HUES48 (cell line): ENCODE data around the gene SLC2A11.
A peak's percentile ranks its signal among the peaks of the same experiment; 100 is the strongest.

Experiments
- H3K27ac ChIP-seq: one replicate; pipeline ENCODE4 v1.7.0; 2013; ENCODE audit warnings: low read depth, low read length, inconsistent platforms
- H3K27me3 ChIP-seq: 2 replicates; pipeline ENCODE4 v1.6.1; 2013; ENCODE audit warnings: mild to moderate bottlenecking, low read length; ENCODE audit not compliant: control insufficient read depth, insufficient read depth
- H3K36me3 ChIP-seq: 2 replicates; pipeline ENCODE4 v1.6.1; 2013; ENCODE audit warnings: low read length; ENCODE audit not compliant: control insufficient read depth, insufficient read depth
- H3K4me1 ChIP-seq: 2 replicates; pipeline ENCODE4 v1.6.1; 2013; ENCODE audit warnings: mild to moderate bottlenecking, low read length; ENCODE audit not compliant: control insufficient read depth, insufficient read depth
- H3K4me3 ChIP-seq: 2 replicates; pipeline ENCODE4 v1.5.1; 2013; ENCODE audit warnings: mild to moderate bottlenecking, low read depth, low read length
- H3K9ac ChIP-seq: 2 replicates; pipeline ENCODE4 v1.6.1; 2013; ENCODE audit warnings: mild to moderate bottlenecking, low read depth, low read length, moderate library complexity
- H3K9me3 ChIP-seq: 2 replicates; pipeline ENCODE4 v1.6.1; 2013; ENCODE audit warnings: low read length; ENCODE audit not compliant: control insufficient read depth, insufficient read depth

The SLC2A11 gene, protein sequence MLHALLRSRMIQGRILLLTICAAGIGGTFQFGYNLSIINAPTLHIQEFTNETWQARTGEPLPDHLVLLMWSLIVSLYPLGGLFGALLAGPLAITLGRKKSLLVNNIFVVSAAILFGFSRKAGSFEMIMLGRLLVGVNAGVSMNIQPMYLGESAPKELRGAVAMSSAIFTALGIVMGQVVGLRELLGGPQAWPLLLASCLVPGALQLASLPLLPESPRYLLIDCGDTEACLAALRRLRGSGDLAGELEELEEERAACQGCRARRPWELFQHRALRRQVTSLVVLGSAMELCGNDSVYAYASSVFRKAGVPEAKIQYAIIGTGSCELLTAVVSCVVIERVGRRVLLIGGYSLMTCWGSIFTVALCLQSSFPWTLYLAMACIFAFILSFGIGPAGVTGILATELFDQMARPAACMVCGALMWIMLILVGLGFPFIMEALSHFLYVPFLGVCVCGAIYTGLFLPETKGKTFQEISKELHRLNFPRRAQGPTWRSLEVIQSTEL

DNA sequence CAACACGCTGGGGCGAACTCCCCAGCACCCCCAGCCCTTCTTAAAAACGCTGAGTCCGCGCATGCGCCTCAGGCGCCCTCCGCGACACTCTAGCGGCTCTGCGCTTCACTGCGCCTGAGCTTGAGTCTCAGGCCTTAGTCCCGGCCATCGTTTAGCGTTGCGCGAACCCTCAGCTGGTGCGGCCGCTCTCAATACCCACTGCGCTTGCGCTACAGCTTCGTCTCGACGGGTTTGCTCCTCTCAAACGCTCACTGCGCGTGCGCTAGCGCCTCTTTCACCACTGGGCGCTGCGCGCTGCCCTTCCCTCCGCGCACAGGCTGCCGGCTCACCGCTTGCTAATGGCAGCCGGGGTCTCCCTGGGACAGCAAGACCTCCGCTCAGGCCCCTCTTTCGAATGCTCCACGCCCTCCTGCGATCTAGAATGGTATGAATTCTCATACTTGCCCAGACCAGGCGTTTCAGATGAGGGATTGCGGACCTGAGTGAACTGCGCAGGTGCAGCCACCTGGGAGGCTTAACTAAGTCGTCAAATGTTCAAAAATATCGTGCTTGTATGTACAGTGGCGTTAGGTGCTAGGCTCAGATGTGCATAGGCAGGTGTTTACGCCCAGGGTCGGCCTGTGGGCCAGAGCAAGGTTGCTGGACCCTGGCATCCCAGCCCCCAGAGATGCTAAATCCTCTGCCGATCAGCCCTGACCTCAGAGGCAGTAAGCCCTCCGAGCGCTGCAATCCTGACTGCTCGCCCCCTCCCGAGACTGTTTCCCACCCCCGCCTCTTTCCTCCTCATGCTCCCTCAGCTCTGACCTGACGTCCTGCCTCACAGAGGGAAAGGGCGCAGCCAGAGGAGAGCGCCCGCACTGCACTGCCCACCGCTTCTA is at the start of gene SLC2A11:
SLC2A11 (plus strand) TSS at position 270 of the 878 bp plus-strand sequence; CDS start at position 395, 125 bp downstream.
- H3K4me3 ChIP-seq = peak within 1 kb of the TSS; percentile 79

GRCh38 chr22:23812378-23812777 is 45.3 kb upstream of the SLC2A11 start:
- Histone ChIP-seq H3K4me1 (no peaks in the 10 kb centered on the region), H3K27ac (no peak overlapping the region), H3K9ac (no peak overlapping the region), H3K4me3 (no peak overlapping the region), H3K9me3 (no peaks in the 10 kb centered on the region), H3K27me3 (no peaks in the 10 kb centered on the region), H3K36me3 (peaks cover 49% of the 10 kb centered on the region)

More for the DNA sequence above, at the start of gene SLC2A11:
- Histone ChIP-seq H3K9ac (peak within 1 kb of the TSS; percentile 57), H3K27ac (peak within 1 kb of the TSS; percentile 88), H3K4me1 (peaks cover 11% of the 10 kb centered on the region), H3K36me3 (peaks cover 1% of the 10 kb centered on the region; the same call in 1 of the 2 replicates), H3K9me3 (no peaks in the 10 kb centered on the region), H3K27me3 (no peaks in the 10 kb centered on the region)

DNA sequence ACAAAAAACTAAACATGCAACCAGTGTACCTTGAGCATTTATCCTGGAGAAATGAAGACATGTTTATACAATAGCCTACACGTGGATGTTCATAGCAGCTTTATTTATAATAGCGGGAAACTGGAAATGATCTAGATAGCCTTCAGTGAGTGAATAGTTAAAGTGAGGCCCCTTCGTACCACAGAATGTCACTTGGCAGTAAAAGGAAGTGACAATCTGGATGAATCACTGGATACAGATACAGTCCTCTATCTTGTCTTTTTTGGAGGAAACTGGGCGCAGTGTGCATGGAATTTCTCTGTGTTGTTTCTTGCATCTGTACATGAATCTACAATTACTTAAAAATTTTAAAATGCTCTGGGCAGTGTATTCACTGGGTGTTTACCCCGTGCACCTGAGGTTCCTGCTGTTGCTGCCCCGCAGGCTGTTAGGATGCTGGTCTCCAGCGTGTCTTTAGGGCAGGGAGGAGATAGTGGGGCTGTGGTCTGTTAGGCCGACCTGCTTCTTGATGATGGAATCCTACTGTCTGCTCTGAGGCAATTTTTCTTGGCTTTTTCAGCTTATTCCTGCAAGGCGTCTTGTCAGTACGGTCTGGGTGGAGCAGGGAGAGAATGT is 42.0 kb upstream of the SLC2A11 start:
- H3K27ac ChIP-seq = no peak overlapping the region
- no peaks in the 10 kb centered on the region for H3K9me3 ChIP-seq
- no peaks in the 10 kb centered on the region for H3K4me1 ChIP-seq
- no peak overlapping the region for H3K4me3 ChIP-seq
- H3K27me3 ChIP-seq = no peaks in the 10 kb centered on the region
- H3K9ac ChIP-seq = no peak overlapping the region
- peaks cover 66% of the 10 kb centered on the region for H3K36me3 ChIP-seq

- Histone ChIP-seq H3K36me3 (peaks cover 66% of the 10 kb centered on the region), H3K27me3 (no peaks in the 10 kb centered on the region), H3K4me1 (no peaks in the 10 kb centered on the region), H3K4me3 (no peak overlapping the region), H3K9ac (no peak overlapping the region), H3K27ac (no peak overlapping the region), H3K9me3 (no peaks in the 10 kb centered on the region)
Measured at GRCh38 chr22:23816156-23816976, 41.3 kb upstream of the SLC2A11 start.

DNA sequence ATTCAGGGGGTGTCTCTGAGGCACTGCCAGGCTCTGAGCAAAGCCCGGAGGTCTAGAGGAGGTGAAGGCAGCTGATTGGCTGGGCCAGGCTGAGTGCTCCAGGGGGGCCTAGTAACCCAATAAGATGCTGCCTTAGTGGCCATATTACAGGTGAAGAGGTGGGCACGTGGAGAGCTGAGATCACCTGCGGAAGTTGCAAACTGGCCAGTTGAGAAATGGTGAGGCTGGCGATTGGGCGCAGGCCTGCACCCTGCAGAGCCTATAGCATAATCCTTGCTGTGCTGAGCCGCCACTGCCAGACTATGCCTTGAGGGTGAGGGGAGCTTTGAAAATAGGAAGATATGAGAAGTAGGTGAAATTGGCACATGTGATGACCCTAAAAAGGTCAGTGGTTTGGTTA is 40.5 kb upstream of the SLC2A11 start:
- H3K27me3 ChIP-seq = no peaks in the 10 kb centered on the region
- no peaks in the 10 kb centered on the region for H3K4me1 ChIP-seq
- H3K9ac ChIP-seq = no peak overlapping the region
- H3K27ac ChIP-seq = no peak overlapping the region
- peaks cover 64% of the 10 kb centered on the region for H3K36me3 ChIP-seq
- no peaks in the 10 kb centered on the region for H3K9me3 ChIP-seq
- H3K4me3 ChIP-seq = no peak overlapping the region

DNA sequence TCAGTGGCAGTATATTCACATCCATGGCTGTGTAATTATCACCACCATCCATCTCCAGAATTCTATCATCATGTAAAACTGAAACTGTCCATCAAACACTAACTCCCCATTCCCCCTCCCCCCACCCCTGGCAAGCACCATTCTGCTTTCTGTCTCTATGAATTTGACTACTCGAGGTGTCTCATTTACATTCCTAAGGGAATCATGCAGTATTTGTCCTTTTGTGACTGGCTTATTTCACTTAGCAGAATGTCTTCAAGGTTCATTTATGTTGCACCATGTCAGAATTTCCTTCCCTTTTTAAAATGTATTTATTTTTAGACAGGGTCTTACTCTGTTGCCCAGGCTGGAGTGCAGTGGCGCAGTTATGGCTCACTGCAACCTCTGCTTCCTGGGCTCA is 39.1 kb upstream of the SLC2A11 start:
- peaks cover 77% of the 10 kb centered on the region for H3K36me3 ChIP-seq

GRCh38 chr22:23820748-23821211 is 36.9 kb upstream of the SLC2A11 start:
- H3K9me3 ChIP-seq = no peaks in the 10 kb centered on the region
- no peaks in the 10 kb centered on the region for H3K4me1 ChIP-seq
- H3K27me3 ChIP-seq = no peaks in the 10 kb centered on the region
- H3K9ac ChIP-seq = no peak overlapping the region
- H3K27ac ChIP-seq = no peak overlapping the region
- no peak overlapping the region for H3K4me3 ChIP-seq
- H3K36me3 ChIP-seq = peaks cover 87% of the 10 kb centered on the region

More for the DNA sequence above, 39.1 kb upstream of the SLC2A11 start:
- Histone ChIP-seq H3K27ac (no peak overlapping the region), H3K9ac (no peak overlapping the region), H3K4me1 (no peaks in the 10 kb centered on the region), H3K9me3 (no peaks in the 10 kb centered on the region), H3K4me3 (no peak overlapping the region), H3K27me3 (no peaks in the 10 kb centered on the region)

DNA sequence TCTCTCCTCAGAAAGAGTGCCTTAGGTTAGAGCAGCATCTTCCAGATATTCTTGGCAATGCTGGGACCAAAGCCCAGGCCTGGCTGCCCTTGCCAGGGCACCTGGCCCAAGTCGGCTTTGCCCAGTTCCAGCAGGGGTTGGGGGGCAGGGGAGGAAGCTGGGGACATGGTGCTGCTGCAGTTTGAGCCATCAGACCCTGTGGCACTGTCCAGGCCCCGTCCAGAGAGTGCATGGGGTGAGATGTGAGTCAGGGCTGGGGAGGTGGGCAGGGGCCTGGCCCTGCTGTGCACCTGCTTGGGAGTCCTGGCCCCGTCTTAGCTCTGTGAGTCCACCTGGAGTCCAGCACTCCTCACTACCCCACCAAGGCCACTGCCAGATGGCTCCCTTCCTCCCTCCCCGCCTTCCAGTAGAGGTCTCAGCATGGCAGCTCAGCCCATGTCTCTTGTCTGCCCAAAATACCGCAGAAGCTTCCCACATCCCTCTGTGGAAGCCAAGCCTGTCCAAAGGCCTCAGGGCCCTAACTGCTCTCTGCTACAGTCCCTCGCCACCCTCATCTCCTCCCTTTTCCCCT is 35.5 kb upstream of the SLC2A11 start:
- H3K36me3 ChIP-seq = peaks cover 85% of the 10 kb centered on the region

DNA sequence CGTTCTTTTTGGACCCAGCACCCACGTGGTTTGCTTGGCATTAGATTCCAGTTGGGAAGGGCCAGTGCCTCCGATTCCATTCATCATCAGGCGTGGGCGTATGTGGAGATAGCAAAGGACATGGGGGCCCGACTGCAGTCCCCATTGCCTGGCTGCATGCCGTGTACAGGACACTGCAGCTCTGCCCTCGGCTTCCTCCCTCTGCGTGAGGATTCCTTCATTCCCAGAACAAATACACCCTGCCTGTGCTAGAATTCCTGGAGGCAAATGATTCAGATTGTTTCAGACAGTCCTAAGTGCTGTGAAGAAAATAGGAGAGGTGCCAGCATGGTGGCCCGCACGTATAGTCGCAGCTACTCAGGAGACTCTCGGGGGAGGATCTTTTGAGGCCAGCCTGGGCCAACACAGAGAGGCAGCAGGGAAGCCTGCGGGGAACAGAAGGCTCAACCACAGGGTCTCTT is 34.3 kb upstream of the SLC2A11 start:
- Histone ChIP-seq H3K9me3 (no peaks in the 10 kb centered on the region), H3K4me3 (no peak overlapping the region), H3K9ac (no peak overlapping the region), H3K36me3 (peaks cover 84% of the 10 kb centered on the region), H3K27ac (no peak overlapping the region), H3K4me1 (no peaks in the 10 kb centered on the region), H3K27me3 (no peaks in the 10 kb centered on the region)

More for the DNA sequence above, 35.5 kb upstream of the SLC2A11 start:
- H3K4me3 ChIP-seq = no peak overlapping the region
- H3K4me1 ChIP-seq = no peaks in the 10 kb centered on the region
- no peak overlapping the region for H3K9ac ChIP-seq
- H3K27me3 ChIP-seq = no peaks in the 10 kb centered on the region
- H3K9me3 ChIP-seq = no peaks in the 10 kb centered on the region
- no peak overlapping the region for H3K27ac ChIP-seq
